Upper lobe of right lung (tissue), 1 donor: ENCODE measurements around the gene CD7. TPM values are rescaled to one million over a fixed set of nuclear protein-coding genes. Genes with fewer than 3 reads are reported as not detected.

Experiments used
- ATAC-seq: fragments of 200-7000 bp; cut with Tn5 transposase; one replicate; pipeline ENCODE4 v1.9.1; 2020; ENCODE audit warnings: mild to moderate bottlenecking, moderate library complexity
- DNase-seq: peaks from one replicate; pipeline ENCODE4 v3.0.0-alpha.2; 2020
- H3K27ac ChIP-seq: fragments of 200-600 bp; one replicate; pipeline ENCODE4 v1.8.0; 2022
- H3K27me3 ChIP-seq: fragments of 200-600 bp; one replicate; pipeline ENCODE4 v1.8.0; 2022; ENCODE audit warnings: mild to moderate bottlenecking
- H3K36me3 ChIP-seq: fragments of 200-600 bp; one replicate; pipeline ENCODE4 v1.8.0; 2022
- H3K4me1 ChIP-seq: fragments of 200-600 bp; one replicate; pipeline ENCODE4 v1.8.0; 2022
- H3K4me3 ChIP-seq: fragments of 200-600 bp; one replicate; pipeline ENCODE4 v1.8.0; 2022; ENCODE audit warnings: mild to moderate bottlenecking
- H3K9me3 ChIP-seq: fragments of 200-600 bp; one replicate; pipeline ENCODE4 v1.8.0; 2022
- intact Hi-C: fragments of 100-400 bp; cut with DNase I; formaldehyde crosslinking; loops from one replicate; pipeline ENCODE4 v1.11.0; 2022
- total RNA-seq: library from RNA; stranded (reverse); fragmentation: NEBNext Ultra II Directional; extraction: Animal tissue kit (Norgen Biotek cat#: 25700); gene quantifications from one replicate; pipeline ENCODE4 v1.2.1, GENCODE V29; 2021
- TF ChIP-seq, protein P1 (sequence below): fragments of 200-600 bp; IDR thresholded peaks from one replicate; pipeline ENCODE4 v1.8.0; 2022; ENCODE audit warnings: antibody characterized with exemption
- donor health status: DM: no; HTN: yes; CAD: no; lungs with severe emphysema.

The CD7 gene
- total RNA-seq, 1 donor from 2014 or later = 7.2 TPM

DNA sequence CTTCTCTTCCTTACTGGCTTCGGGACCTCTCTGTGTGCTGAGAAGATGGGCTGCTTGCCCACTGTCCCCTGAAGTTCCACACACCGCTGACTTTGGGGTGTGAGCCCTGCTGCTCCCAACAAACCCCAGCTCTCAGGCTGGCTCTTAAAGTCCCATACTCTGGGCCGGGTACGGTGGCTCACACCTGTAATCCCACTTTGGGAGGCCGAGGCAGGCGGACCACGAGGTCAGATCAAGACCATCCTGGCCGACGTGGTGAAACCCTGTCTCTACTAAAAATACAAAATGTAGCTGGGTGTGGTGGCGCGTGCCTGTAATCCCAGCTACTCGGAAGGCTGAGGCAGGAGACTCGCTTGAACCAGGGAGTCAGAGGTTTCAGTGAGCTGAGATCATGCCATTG is 17.2 kb downstream of the CD7 start:
- Histone ChIP-seq H3K4me3 (no peak overlapping the region), H3K36me3 (no peaks in the 10 kb centered on the region), H3K4me1 (peaks cover 35% of the 10 kb centered on the region), H3K9me3 (no peaks in the 10 kb centered on the region), H3K27me3 (no peaks in the 10 kb centered on the region), H3K27ac (no peak overlapping the region)
- ATAC-seq = no peak
- TF ChIP-seq, protein P1, sequence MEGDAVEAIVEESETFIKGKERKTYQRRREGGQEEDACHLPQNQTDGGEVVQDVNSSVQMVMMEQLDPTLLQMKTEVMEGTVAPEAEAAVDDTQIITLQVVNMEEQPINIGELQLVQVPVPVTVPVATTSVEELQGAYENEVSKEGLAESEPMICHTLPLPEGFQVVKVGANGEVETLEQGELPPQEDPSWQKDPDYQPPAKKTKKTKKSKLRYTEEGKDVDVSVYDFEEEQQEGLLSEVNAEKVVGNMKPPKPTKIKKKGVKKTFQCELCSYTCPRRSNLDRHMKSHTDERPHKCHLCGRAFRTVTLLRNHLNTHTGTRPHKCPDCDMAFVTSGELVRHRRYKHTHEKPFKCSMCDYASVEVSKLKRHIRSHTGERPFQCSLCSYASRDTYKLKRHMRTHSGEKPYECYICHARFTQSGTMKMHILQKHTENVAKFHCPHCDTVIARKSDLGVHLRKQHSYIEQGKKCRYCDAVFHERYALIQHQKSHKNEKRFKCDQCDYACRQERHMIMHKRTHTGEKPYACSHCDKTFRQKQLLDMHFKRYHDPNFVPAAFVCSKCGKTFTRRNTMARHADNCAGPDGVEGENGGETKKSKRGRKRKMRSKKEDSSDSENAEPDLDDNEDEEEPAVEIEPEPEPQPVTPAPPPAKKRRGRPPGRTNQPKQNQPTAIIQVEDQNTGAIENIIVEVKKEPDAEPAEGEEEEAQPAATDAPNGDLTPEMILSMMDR = no peak
- no peak for DNase-seq
- intact Hi-C loops = no loop called here

DNA sequence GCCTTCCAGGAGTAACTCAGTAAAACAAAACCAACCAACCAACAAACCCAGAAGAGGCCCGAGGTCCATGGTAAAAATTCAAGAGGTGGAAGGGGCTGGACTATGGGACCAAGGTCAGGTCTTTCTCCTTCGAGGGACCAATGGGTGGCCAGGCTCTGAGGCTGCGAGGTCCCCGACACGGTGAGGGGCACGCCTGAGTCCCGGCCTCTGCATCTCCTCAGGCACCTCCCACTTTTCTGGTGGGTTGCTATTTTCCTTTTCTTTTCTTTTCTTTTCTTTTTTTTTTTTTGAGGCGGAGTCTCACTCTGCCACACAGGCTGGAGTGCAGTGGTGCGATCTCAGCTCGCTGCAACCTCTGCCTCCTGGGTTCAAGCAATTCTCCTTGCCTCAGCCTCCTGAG is 18.0 kb downstream of the CD7 start:
- H3K4me1 ChIP-seq = peaks cover 37% of the 10 kb centered on the region
- ATAC-seq (no peak), DNase-seq (no peak)
- H3K27me3 ChIP-seq = no peaks in the 10 kb centered on the region
- no peaks in the 10 kb centered on the region for H3K36me3 ChIP-seq
- no peaks in the 10 kb centered on the region for H3K9me3 ChIP-seq
- TF ChIP-seq, protein P1 = no peak
- intact Hi-C loops = no loop called here
- H3K4me3 ChIP-seq = no peak overlapping the region
- H3K27ac ChIP-seq = no peak overlapping the region

DNA sequence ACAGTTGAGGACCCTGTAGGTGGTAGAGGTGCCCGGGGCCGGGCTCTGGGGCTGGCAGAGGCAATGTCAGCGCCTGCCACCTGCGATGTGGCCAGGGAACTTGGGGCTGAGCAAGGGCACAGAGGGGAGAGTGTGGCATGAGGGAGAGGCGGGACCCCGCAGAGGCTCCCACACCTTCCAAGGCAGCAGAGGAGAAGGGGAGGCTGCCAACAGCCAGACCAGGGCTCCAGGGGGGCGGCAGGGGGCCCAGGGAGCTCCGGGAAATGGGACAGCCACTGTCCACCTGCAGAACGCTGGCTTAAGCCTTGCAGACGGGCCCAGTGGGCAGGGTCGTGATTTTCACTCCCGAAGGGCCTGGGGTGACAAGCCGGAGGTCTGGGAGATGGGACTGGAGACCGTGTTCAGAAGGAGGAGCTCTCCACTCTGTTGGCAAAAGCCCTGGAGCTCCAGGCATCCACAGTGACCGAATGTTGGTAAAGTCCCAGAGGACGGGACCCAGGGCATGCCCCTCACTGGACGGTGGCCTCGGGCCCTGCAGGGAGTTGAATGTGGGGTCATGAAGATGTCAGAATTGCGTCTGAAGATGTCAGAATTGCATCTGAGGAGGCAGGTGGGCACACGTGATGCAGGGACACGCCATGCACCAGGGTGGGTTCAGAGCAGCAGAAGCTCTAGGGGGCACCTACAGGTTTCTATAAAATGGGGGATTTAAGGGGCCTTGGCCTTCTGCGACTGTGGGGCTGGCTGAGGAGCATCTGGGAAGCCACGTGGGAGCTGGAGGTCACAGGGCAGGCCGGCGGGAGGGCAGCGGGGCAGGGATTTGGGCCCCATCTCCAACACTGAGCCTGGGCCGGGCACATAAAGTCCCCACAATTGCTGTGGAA is 18.6 kb downstream of the CD7 start:
- Histone ChIP-seq H3K27ac (peak overlapping the region; percentile 96), H3K4me3 (peak overlapping the region; percentile 51), H3K27me3 (no peaks in the 10 kb centered on the region), H3K36me3 (no peaks in the 10 kb centered on the region), H3K9me3 (no peaks in the 10 kb centered on the region), H3K4me1 (peaks cover 41% of the 10 kb centered on the region)
- intact Hi-C loops = no loop called here
- ATAC-seq (no peak), DNase-seq (peak; percentile 61)
- TF ChIP-seq, protein P1 = no peak

DNA sequence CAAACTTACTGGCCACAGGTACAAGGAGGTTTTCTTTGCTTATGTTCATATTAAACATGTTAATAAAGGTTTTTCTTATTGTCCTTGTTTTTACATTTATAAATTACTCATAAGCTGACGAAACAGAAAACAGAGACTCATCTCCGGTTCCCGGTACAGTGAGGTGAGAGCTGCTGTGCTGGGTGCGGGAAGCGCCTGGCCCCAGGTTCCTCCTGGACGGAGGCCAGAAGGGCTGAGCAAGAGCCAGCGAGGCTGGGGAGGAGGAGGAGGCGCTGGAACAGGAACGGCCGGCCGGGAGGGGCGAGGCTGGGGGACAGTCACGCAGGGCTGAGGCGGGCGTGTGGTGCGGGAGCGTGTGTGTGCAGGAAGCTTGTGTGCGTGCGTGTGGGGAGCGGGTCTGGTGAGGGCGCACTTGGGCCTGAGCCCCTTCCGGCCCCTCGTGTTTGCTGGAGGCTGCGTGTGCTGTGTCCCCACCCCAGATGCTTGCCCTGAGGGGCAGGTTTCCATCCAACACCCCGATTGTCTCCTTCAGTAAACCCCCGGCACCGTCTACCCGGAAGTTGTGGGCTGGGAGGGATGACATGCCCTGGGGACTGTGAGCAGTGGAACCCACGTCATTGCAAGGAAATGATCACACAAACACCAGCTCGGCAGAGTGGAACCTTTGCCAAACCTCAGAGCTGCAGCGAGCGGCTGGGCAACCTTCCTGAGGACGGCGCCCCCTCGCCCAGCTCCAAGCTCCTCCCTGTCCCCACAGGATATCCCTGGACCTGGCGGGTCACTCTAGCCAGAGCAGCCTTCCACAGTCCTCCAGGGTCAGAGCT is 19.5 kb downstream of the CD7 start:
- Histone ChIP-seq H3K9me3 (no peaks in the 10 kb centered on the region), H3K27me3 (no peaks in the 10 kb centered on the region), H3K4me3 (peak overlapping the region; percentile 51), H3K4me1 (peaks cover 45% of the 10 kb centered on the region), H3K36me3 (no peaks in the 10 kb centered on the region), H3K27ac (peak overlapping the region; percentile 96)
- DNase-seq (peak; percentile 94), ATAC-seq (peak; percentile 84)
- intact Hi-C loops = no loop called here
- TF ChIP-seq, protein P1 = no peak

DNA sequence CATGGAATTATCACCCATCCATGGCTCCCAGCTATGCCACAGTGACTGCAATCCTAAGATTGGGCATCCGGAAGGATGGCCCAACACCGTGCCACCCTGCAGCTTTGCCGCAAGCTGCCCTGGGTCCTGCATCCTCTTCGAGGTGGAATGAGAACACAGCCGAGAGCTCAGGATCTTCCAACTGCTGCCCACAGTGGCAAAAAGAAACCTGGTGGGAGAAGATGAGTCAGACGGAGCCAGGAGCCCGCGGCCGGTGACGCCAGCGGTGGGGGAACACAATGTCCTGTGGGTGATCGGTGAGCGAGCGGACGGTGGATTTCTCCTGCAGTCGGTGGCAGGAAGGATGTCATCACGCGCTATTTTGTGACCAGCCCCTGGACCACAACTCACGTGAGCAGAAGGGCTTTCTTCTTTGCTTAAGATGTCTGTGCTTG is 20.1 kb downstream of the CD7 start:
- H3K4me1 ChIP-seq = peaks cover 45% of the 10 kb centered on the region
- no peaks in the 10 kb centered on the region for H3K36me3 ChIP-seq
- peak overlapping the region; percentile 51 for H3K4me3 ChIP-seq
- ATAC-seq (peak; percentile 42), DNase-seq (peak; percentile 92)
- peak overlapping the region; percentile 96 for H3K27ac ChIP-seq
- H3K27me3 ChIP-seq = no peaks in the 10 kb centered on the region
- TF ChIP-seq, protein P1 = no peak
- intact Hi-C loops = no loop called here
- no peaks in the 10 kb centered on the region for H3K9me3 ChIP-seq
